Suprapubic skin (tissue), 4 donors: ENCODE data around the gene RAF1. TPM values are rescaled to one million over a fixed set of nuclear protein-coding genes. Genes with fewer than 3 reads are reported as not detected.
A peak's percentile ranks its signal among the peaks of the same experiment; 100 is the strongest.
"Not testable (repeated sequence)": the region's sequence is repeated elsewhere in the genome, so short reads cannot be mapped to it uniquely, and the experiment has no call there.

Experiments
- DNase-seq, 2 donors: peaks; one replicate each; pipeline ENCODE4 v3.0.0-alpha.2; 2019; ENCODE audit warnings: low spot score in 2 of 2
- H3K27ac ChIP-seq: fragments of 200-600 bp; sonication (generic); one replicate; pipeline ENCODE4 v1.5.1; 2019
- H3K27me3 ChIP-seq: fragments of 200-600 bp; sonication (generic); one replicate; pipeline ENCODE4 v1.5.1; 2019
- H3K36me3 ChIP-seq: fragments of 200-600 bp; sonication (generic); one replicate; pipeline ENCODE4 v1.5.1; 2019
- H3K4me1 ChIP-seq: fragments of 200-600 bp; sonication (generic); one replicate; pipeline ENCODE4 v1.5.1; 2019
- H3K4me3 ChIP-seq: fragments of 200-600 bp; sonication (generic); one replicate; pipeline ENCODE4 v1.5.1; 2019; ENCODE audit warnings: mild to moderate bottlenecking
- H3K9me3 ChIP-seq: fragments of 200-600 bp; sonication (generic); one replicate; pipeline ENCODE4 v1.5.1; 2019
- EP300 ChIP-seq: sonication (generic); formaldehyde crosslinking; IDR thresholded peaks from one replicate; pipeline ENCODE4 v1.6.1; 2017; ENCODE audit warnings: antibody characterized with exemption
- POLR2A ChIP-seq, 2 donors: fragments of 450-650 bp; IDR thresholded peaks; one replicate each; pipeline ENCODE4 v1.6.1; 2017; ENCODE audit warnings: antibody characterized with exemption in 2 of 2, mild to moderate bottlenecking in 2 of 2, moderate library complexity in 2 of 2
- POLR2AphosphoS5 ChIP-seq, 3 donors: sonication (generic); formaldehyde crosslinking; IDR thresholded peaks; one replicate each; pipeline ENCODE4 v1.6.1; 2017; ENCODE audit warnings: antibody characterized with exemption in 3 of 3
- WGBS: methylation state at CpG from one replicate; pipeline ENCODE4 v1.1.5; 2018; 5-methylcytosine and 5-hydroxymethylcytosine counted together
- total RNA-seq, 4 donors: library from RNA; depleted of rRNA; stranded (reverse); fragments of >200 nt; gene quantifications; one replicate each; pipeline ENCODE4 v1.1.0, GENCODE V29; 2016
- TF ChIP-seq, protein P1 (sequence below), 2 donors: fragments of 200-600 bp in 1 of 2; fragments of 450-650 bp in 1 of 2; sonication (generic) in 1 of 2; IDR thresholded peaks; one replicate each; pipeline ENCODE4 v1.5.1; 2016 to 2019; ENCODE audit warnings: antibody characterized with exemption in 2 of 2, mild to moderate bottlenecking in 1 of 2, moderate library complexity in 1 of 2

Gene RAF1
- total RNA-seq, 4 donors from 2014 or later: 96.3 to 155 (median 123) TPM

- TF ChIP-seq POLR2A (IDR thresholded peaks at IDR 0.05) (no peak), EP300 (no peak), POLR2AphosphoS5 (IDR thresholded peaks at IDR 0.05) (no peak)
- TF ChIP-seq, protein P1, sequence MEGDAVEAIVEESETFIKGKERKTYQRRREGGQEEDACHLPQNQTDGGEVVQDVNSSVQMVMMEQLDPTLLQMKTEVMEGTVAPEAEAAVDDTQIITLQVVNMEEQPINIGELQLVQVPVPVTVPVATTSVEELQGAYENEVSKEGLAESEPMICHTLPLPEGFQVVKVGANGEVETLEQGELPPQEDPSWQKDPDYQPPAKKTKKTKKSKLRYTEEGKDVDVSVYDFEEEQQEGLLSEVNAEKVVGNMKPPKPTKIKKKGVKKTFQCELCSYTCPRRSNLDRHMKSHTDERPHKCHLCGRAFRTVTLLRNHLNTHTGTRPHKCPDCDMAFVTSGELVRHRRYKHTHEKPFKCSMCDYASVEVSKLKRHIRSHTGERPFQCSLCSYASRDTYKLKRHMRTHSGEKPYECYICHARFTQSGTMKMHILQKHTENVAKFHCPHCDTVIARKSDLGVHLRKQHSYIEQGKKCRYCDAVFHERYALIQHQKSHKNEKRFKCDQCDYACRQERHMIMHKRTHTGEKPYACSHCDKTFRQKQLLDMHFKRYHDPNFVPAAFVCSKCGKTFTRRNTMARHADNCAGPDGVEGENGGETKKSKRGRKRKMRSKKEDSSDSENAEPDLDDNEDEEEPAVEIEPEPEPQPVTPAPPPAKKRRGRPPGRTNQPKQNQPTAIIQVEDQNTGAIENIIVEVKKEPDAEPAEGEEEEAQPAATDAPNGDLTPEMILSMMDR (IDR thresholded peaks at IDR 0.05): no peak
- no peak for DNase-seq
- under 1% methylated on average over 26 of the region's 26 CpGs for WGBS
Observed at GRCh38 chr3:12662593-12663400, 1.1 kb downstream of the RAF1 start.

DNA sequence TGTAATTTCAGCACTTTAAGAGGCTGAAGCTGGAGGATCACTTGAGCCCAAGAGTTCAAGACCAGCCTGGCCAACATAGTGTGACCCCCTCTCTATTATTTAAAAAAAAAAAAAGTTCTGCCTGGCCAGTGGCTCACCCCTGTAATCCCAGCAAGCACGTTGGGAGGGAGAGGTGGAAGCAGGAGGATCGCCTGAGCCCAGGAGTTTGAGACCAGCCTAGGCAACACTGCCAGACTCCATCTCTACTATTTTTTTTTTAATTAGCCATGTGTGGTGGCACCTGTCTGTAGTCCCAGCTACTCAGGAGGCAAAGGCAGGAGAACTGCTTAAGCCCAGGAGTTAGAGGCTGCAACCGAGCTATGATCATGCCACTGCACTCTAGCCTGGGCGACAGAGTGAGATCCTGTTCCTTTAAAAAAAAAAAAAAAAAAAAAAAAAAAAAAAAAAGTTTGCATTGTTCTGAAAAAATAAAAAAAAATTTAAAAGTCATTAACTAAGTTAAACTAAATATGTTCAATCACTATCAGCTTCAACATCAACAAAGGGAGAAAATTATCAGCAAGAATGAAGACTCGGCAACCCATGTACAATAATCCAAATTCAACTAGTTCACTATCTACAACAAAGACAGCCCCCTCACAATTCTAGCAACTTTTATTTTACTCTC is 1.9 kb downstream of the RAF1 start:
- Histone ChIP-seq H3K4me3 (peak overlapping the region; percentile 87), H3K27me3 (no peaks in the 10 kb centered on the region), H3K9me3 (no peaks in the 10 kb centered on the region), H3K36me3 (no peaks in the 10 kb centered on the region), H3K4me1 (peaks cover 48% of the 10 kb centered on the region), H3K27ac (peak overlapping the region; percentile 100)
- no peak for DNase-seq
- TF ChIP-seq, protein P1 (IDR thresholded peaks at IDR 0.05): no peak
- TF ChIP-seq POLR2AphosphoS5 (IDR thresholded peaks at IDR 0.05) (no peak), POLR2A (IDR thresholded peaks at IDR 0.05) (no peak), EP300 (no peak)
- WGBS: 24% methylated on average over 5 of the region's 5 CpGs

More at GRCh38 chr3:12662593-12663400, 1.1 kb downstream of the RAF1 start:
- H3K36me3 ChIP-seq: no peaks in the 10 kb centered on the region
- peaks cover 48% of the 10 kb centered on the region for H3K4me1 ChIP-seq
- H3K27ac ChIP-seq: peak overlapping the region; percentile 100
- H3K27me3 ChIP-seq: no peaks in the 10 kb centered on the region
- peak overlapping the region; percentile 87 for H3K4me3 ChIP-seq
- no peaks in the 10 kb centered on the region for H3K9me3 ChIP-seq

- not testable (repeated sequence) for H3K4me3 ChIP-seq, DNase-seq, H3K27ac ChIP-seq, H3K36me3 ChIP-seq, H3K9me3 ChIP-seq, H3K27me3 ChIP-seq
- peaks cover 48% of the 10 kb centered on the region for H3K4me1 ChIP-seq
- 78% methylated on average over 13 of the region's 13 CpGs for WGBS
Observed at GRCh38 chr3:12661375-12661774, 2.5 kb downstream of the RAF1 start.

DNA sequence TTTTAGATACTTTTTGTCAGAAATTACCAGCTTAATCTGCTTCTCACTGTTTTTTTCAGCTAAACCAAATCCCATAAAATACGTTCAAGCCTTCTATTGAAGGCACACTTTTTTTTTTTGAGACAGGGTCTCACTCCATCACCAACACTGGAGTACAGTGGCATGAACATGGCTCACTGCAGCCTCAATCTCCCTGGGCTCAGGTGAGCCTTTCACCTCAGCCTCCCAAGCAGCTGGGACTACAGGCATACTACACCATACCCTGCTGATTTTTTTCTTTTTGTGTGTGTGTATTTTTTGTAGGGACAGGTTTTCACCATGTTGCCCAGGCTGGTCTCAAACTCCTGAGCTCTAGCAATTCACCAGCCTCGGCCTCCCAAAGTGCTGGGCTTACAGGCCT is 3.7 kb downstream of the RAF1 start:
- H3K27ac ChIP-seq: no peak overlapping the region
- TF ChIP-seq POLR2AphosphoS5 (IDR thresholded peaks at IDR 0.05) (no peak), EP300 (no peak), POLR2A (IDR thresholded peaks at IDR 0.05) (no peak)
- TF ChIP-seq, protein P1 (IDR thresholded peaks at IDR 0.05): no peak
- WGBS: 84% methylated on average over 2 of the region's 2 CpGs
- no peaks in the 10 kb centered on the region for H3K9me3 ChIP-seq
- no peak overlapping the region for H3K4me3 ChIP-seq
- DNase-seq: no peak
- H3K27me3 ChIP-seq: no peaks in the 10 kb centered on the region
- no peaks in the 10 kb centered on the region for H3K36me3 ChIP-seq
- H3K4me1 ChIP-seq: peaks cover 53% of the 10 kb centered on the region

GRCh38 chr3:12659316-12660015 is 4.5 kb downstream of the RAF1 start:
- Histone ChIP-seq H3K9me3 (no peaks in the 10 kb centered on the region), H3K4me3 (no peak overlapping the region), H3K27ac (peak overlapping the region; percentile 25), H3K4me1 (peaks cover 53% of the 10 kb centered on the region), H3K27me3 (no peaks in the 10 kb centered on the region), H3K36me3 (no peaks in the 10 kb centered on the region)
- DNase-seq: no peak
- TF ChIP-seq POLR2A (IDR thresholded peaks at IDR 0.05): no peak
- 81% methylated on average over 3 of the region's 3 CpGs for WGBS

- no peaks in the 10 kb centered on the region for H3K9me3 ChIP-seq
- no peak for DNase-seq
- no peak overlapping the region for H3K4me3 ChIP-seq
- peak overlapping the region; percentile 25 for H3K27ac ChIP-seq
- no peaks in the 10 kb centered on the region for H3K27me3 ChIP-seq
- no peak for TF ChIP-seq POLR2A (IDR thresholded peaks at IDR 0.05)
- no peak for TF ChIP-seq EP300
- TF ChIP-seq, protein P1 (IDR thresholded peaks at IDR 0.05): no peak
- TF ChIP-seq POLR2AphosphoS5 (IDR thresholded peaks at IDR 0.05): no peak
- WGBS: 38% methylated on average over 4 of the region's 4 CpGs
- H3K4me1 ChIP-seq: peaks cover 56% of the 10 kb centered on the region
- no peaks in the 10 kb centered on the region for H3K36me3 ChIP-seq
Observed at GRCh38 chr3:12658593-12659058, 5.3 kb downstream of the RAF1 start.
